DND-41 (cell line): ENCODE measurements around the gene IL15.

Experiments used
- EZH2 ChIP-seq: IDR thresholded peaks from 3 replicates; pipeline ENCODE4 v1.6.1; 2012; ENCODE audit warnings: borderline replicate concordance, low read depth, mild to moderate bottlenecking, moderate library complexity, low read length, inconsistent platforms; ENCODE audit not compliant: severe bottlenecking
- TF ChIP-seq, protein P1 (sequence below): IDR thresholded peaks from 2 replicates; pipeline ENCODE4 v1.5.1; 2012; ENCODE audit warnings: borderline replicate concordance, low read length, moderate library complexity, mild to moderate bottlenecking; ENCODE audit not compliant: poor library complexity, severe bottlenecking; ENCODE audit errors: extremely low read depth

DNA sequence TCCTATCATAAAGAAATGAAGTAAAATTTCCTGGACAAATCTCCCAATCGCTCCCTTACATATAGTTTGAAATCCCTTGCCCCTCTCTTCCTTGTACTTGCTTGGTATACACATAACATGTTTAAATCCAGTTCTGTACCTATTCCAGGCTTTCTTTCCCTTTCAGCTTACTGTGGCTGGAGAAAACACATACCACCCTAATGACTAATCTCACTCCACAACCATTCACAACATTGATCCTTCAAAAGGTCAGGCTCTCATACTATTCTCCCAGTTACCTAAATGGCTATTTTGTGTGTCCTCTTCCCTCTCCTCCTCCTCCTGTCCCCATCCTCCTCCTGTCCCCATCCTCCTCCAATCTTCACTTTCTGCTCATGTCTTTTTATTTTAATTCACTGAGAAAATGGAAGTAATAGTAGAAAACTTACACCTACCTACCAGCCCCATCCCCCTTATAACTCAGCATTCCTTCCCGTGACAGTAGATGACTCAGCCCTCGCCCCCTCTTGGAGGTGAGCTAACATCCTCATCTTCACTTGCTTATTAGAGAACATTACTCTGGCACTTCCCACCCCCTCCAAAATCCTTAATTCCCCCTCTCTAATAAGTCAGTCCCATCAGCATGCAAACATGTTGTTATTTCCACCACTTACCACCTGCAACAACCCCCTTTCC, 77.5 kb downstream of the IL15 start:
- TF ChIP-seq, protein P1, sequence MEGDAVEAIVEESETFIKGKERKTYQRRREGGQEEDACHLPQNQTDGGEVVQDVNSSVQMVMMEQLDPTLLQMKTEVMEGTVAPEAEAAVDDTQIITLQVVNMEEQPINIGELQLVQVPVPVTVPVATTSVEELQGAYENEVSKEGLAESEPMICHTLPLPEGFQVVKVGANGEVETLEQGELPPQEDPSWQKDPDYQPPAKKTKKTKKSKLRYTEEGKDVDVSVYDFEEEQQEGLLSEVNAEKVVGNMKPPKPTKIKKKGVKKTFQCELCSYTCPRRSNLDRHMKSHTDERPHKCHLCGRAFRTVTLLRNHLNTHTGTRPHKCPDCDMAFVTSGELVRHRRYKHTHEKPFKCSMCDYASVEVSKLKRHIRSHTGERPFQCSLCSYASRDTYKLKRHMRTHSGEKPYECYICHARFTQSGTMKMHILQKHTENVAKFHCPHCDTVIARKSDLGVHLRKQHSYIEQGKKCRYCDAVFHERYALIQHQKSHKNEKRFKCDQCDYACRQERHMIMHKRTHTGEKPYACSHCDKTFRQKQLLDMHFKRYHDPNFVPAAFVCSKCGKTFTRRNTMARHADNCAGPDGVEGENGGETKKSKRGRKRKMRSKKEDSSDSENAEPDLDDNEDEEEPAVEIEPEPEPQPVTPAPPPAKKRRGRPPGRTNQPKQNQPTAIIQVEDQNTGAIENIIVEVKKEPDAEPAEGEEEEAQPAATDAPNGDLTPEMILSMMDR = no peak
- TF ChIP-seq EZH2 = no peak
